Heart right ventricle (tissue), 16 donors: Measurements from ENCODE around the gene ACTRT2. TPM values are rescaled to one million over a fixed set of nuclear protein-coding genes. Genes with fewer than 3 reads are reported as not detected.

Source experiments
- ATAC-seq, 8 donors: fragments of 200-7000 bp; cut with Tn5 transposase; one replicate each; pipeline ENCODE4 v1.9.1; 2020; ENCODE audit warnings: mild to moderate bottlenecking in 8 of 8, moderate library complexity in 8 of 8, moderate number of reproducible peaks in 1 of 8
- DNase-seq, 2 donors: peaks; one replicate each; pipeline ENCODE4 v3.0.0-alpha.2; 2020
- H3K27ac ChIP-seq, 10 donors: fragments of 200-600 bp; sonication (generic) in 2 of 10; one replicate each; pipeline versions ENCODE4 v1.5.0 to v1.8.0; 2020 to 2022; ENCODE audit warnings: mild to moderate bottlenecking in 3 of 10
- H3K27me3 ChIP-seq, 7 donors: fragments of 200-600 bp; one replicate each; pipeline ENCODE4 v1.8.0; 2021 to 2022; ENCODE audit warnings: mild to moderate bottlenecking in 2 of 7
- H3K36me3 ChIP-seq, 9 donors: fragments of 200-600 bp; sonication (generic) in 1 of 9; one replicate each; pipeline versions ENCODE4 v1.5.0 to v1.8.0; 2020 to 2022; ENCODE audit warnings: mild to moderate bottlenecking in 2 of 9
- H3K4me1 ChIP-seq, 9 donors: fragments of 200-600 bp; sonication (generic) in 1 of 9; one replicate each; pipeline versions ENCODE4 v1.5.0 to v1.8.0; 2020 to 2022; ENCODE audit warnings: mild to moderate bottlenecking in 4 of 9
- H3K4me3 ChIP-seq, 10 donors: fragments of 200-600 bp; sonication (generic) in 2 of 10; one replicate each; pipeline versions ENCODE4 v1.5.0 to v1.8.0; 2020 to 2022; ENCODE audit warnings: mild to moderate bottlenecking in 7 of 10, moderate library complexity in 2 of 10
- H3K9me3 ChIP-seq, 11 donors: fragments of 200-600 bp in 10 of 11; sonication (generic) in 2 of 11; one replicate each; pipeline versions ENCODE4 v1.5.0 to v1.8.0; 2013 to 2022; ENCODE audit warnings: mild to moderate bottlenecking in 2 of 11, control low read depth in 1 of 11, moderate library complexity in 1 of 11
- WGBS, 2 donors: extraction: QIAGEN DNeasy Blood & Tissue Kit; methylation state at CpG; one replicate each; pipeline ENCODE4 v1.1.7; 2013; ENCODE audit warnings: inconsistent platforms in 1 of 2; 5-methylcytosine and 5-hydroxymethylcytosine counted together
- intact Hi-C, 10 donors: fragments of 100-400 bp; cut with DNase I; formaldehyde crosslinking; loops; one replicate each; pipeline versions ENCODE4 v1.11.1 to v1.14.2; 2022
- polyA plus RNA-seq, 2 donors: library from polyadenylated mRNA; stranded (reverse); fragments of 200-250 nt; gene quantifications; one replicate each; pipeline ENCODE4 v1.2.3, GENCODE V29; 2013
- total RNA-seq, 10 donors: library from RNA; stranded (reverse); fragmentation: NEBNext Ultra II Directional in 3 of 10; extraction: Animal tissue kit (Norgen Biotek cat#: 25700) in 3 of 10; gene quantifications; one replicate each; pipeline versions ENCODE4 v1.2.1 to v1.2.4, GENCODE V29; 2021 to 2023
- TF ChIP-seq, protein P1 (sequence below), 9 donors: fragments of 200-600 bp; sonication (generic) in 2 of 9; IDR thresholded peaks; one replicate each; pipeline versions ENCODE4 v1.5.0 to v1.8.0; 2021 to 2022; ENCODE audit warnings: antibody characterized with exemption in 9 of 9, mild to moderate bottlenecking in 5 of 9, moderate library complexity in 1 of 9
- donor health status: Arrhythmogenic right ventricular cardiomyopathy.
- donor health status: ischemic (EF 13 %, LVEDD 7.1; RV severe dilation, severe dysfunction).
- donor health status: healthy with polysubstance abuse.
- donor health status: DM: no; HTN: yes; CAD: no.
- donor health status: DM: no; HTN: no; CAD: no.
- donor health status: ischemic (EF 25% LVEDD 6.9; RV normal size, moderate dysfunction).
- donor health status: ischemic (EF 25% LVEDD 5.7; RV mildly dilated, moderate dysfunction).
- donor health status: healthy.
- donor health status: DM: yes; HTN: yes; CAD: no.
- donor health status: Ischemic cardiomyopathy.
- donor health status: ischemic (EF 35%, LVEDD 5.7; RV mildly dilated, moderate dysfunction).
- donor health status: nonischemic (EF 11% LVEDD 7.7; RV severe dilation, severe dysfunction).
- donor health status: DM: yes; HTN: yes; CAD: no.
- donor health status: PGD.
- donor health status: ischemic (EF 29% LVEDD 5.4; RV normal size, mild dysfunction).
- donor health status: nonischemic (EF 23%, LVEDD 6.1; RV moderate dilation, normal function).

The ACTRT2 gene
- total and polyA plus RNA-seq, 12 donors = not detected

DNA sequence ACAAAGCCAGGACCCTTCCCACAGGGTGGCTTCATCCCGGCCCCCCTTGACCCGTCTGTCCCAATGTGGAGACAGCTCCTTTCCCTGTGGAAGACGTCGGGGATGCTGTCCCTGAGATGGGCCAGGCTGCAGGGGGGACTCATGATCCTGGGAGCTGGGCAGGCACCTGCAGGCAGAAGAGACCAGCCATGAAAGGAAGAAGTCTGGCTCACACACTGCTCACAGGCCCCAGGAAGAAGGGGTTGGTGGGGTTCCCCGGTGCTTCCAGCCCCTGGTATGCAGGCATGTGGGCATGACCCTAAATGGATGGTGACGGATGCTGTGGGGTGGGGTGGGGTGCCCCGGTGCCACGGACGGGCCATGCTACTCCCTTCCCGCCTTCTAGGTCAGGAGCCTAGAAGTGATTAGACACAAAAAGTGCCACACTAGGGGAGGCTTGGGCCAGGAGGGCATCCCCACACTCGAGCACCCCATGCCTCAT, 8.3 kb downstream of the ACTRT2 start:
- Histone ChIP-seq H3K4me3 (no peak overlapping the region), H3K27me3 (peaks cover 3 to 59% (median 34%) of the 10 kb centered on the region in 7 donors), H3K27ac (no peak overlapping the region), H3K4me1 (no peaks in the 10 kb centered on the region), H3K9me3 (no peaks in the 10 kb centered on the region), H3K36me3 (no peaks in the 10 kb centered on the region)
- TF ChIP-seq, protein P1, sequence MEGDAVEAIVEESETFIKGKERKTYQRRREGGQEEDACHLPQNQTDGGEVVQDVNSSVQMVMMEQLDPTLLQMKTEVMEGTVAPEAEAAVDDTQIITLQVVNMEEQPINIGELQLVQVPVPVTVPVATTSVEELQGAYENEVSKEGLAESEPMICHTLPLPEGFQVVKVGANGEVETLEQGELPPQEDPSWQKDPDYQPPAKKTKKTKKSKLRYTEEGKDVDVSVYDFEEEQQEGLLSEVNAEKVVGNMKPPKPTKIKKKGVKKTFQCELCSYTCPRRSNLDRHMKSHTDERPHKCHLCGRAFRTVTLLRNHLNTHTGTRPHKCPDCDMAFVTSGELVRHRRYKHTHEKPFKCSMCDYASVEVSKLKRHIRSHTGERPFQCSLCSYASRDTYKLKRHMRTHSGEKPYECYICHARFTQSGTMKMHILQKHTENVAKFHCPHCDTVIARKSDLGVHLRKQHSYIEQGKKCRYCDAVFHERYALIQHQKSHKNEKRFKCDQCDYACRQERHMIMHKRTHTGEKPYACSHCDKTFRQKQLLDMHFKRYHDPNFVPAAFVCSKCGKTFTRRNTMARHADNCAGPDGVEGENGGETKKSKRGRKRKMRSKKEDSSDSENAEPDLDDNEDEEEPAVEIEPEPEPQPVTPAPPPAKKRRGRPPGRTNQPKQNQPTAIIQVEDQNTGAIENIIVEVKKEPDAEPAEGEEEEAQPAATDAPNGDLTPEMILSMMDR (IDR thresholded peaks at IDR 0.05) = no peak
- ATAC-seq (no peak), DNase-seq (no peak)
- 83 to 86% methylated on average over 11 of the region's 11 CpGs for WGBS, 2 donors
- intact Hi-C loops = no loop called here

GRCh38 chr1:3029991-3030662, 8.9 kb downstream of the ACTRT2 start:
- Histone ChIP-seq H3K4me1 (no peaks in the 10 kb centered on the region), H3K27me3 (peaks cover 3 to 59% (median 37%) of the 10 kb centered on the region in 7 donors), H3K27ac (no peak overlapping the region), H3K4me3 (no peak overlapping the region), H3K9me3 (no peaks in the 10 kb centered on the region), H3K36me3 (no peaks in the 10 kb centered on the region)
- 88% methylated on average over 32 of the region's 32 CpGs for WGBS, 2 donors
- TF ChIP-seq, protein P1 (IDR thresholded peaks at IDR 0.05) = no peak
- intact Hi-C loops = no loop called here
- no peak for DNase-seq
- no peak for ATAC-seq

GRCh38 chr1:3030663-3031381, 9.6 kb downstream of the ACTRT2 start:
- no peak overlapping the region for H3K27ac ChIP-seq
- intact Hi-C loops = no loop called here
- H3K4me1 ChIP-seq = no peaks in the 10 kb centered on the region
- 81 to 83% methylated on average over 22 of the region's 22 CpGs for WGBS, 2 donors
- H3K36me3 ChIP-seq = no peaks in the 10 kb centered on the region
- H3K4me3 ChIP-seq = no peak overlapping the region
- TF ChIP-seq, protein P1 (IDR thresholded peaks at IDR 0.05) = no peak
- no peak for ATAC-seq
- DNase-seq = no peak
- peaks cover 3 to 62% (median 41%) of the 10 kb centered on the region in 7 donors for H3K27me3 ChIP-seq
- H3K9me3 ChIP-seq = no peaks in the 10 kb centered on the region

GRCh38 chr1:3031401-3032221, 10.3 kb downstream of the ACTRT2 start:
- peaks cover 3 to 68% (median 42%) of the 10 kb centered on the region in 7 donors for H3K27me3 ChIP-seq
- intact Hi-C loops = no loop called here
- peak in 2 of 8 donors; percentile 18 to 56 for ATAC-seq
- DNase-seq = no peak
- no peaks in the 10 kb centered on the region for H3K36me3 ChIP-seq
- 77 to 84% methylated on average over 35 of the region's 35 CpGs for WGBS, 2 donors
- no peak overlapping the region for H3K27ac ChIP-seq
- no peaks in the 10 kb centered on the region for H3K4me1 ChIP-seq
- no peak overlapping the region for H3K4me3 ChIP-seq
- no peaks in the 10 kb centered on the region for H3K9me3 ChIP-seq
- TF ChIP-seq, protein P1 (IDR thresholded peaks at IDR 0.05) = no peak
